ENCODE data around the gene C17orf58. TPM values are rescaled to one million over a fixed set of nuclear protein-coding genes. Genes with fewer than 3 reads are reported as not detected.

Gene C17orf58
- total and polyA plus RNA-seq, 2 of the 8 experiments (the other 6 are each of a cell fraction or from before 2014, with no cell fraction given): 22.6 to 24.1 TPM

GRCh38 chr17:67982034-67982640 lies 14.1 kb downstream of the C17orf58 start:
- CTCF ChIA-PET (ENCODE audit: partially characterized antibody): interaction anchor here (1.2 kb wide), 1 partner anchor 42 kb away, joined by 3 read pairs; no protein-coding TSS in a partner anchor
- POLR2A ChIA-PET (ENCODE audit: partially characterized antibody): interaction anchor here (0.7 to 2.6 kb wide), 2 partner anchors 10 to 20 kb away, joined by 3 to 13 read pairs; no protein-coding TSS in a partner anchor

More at GRCh38 chr17:67982034-67982640, 14.1 kb downstream of the C17orf58 start:
- Histone ChIP-seq H3K18ac (ENCODE audit: extremely low read depth, low read length) (no peak overlapping the region), H2BK12ac (ENCODE audit: low read depth, low read length) (no peak overlapping the region), H3K9me3 (ENCODE audit: insufficient read depth in 2 of 2, low read depth in 1 of 2, low read length in 1 of 2) (no peaks in the 10 kb centered on the region), H2AFZ (ENCODE audit: low read length) (no peak overlapping the region), H3K56ac (replicated peaks; ENCODE audit: insufficient read length, low read depth, low read length) (no peak overlapping the region), H4K20me1 (replicated peaks in 1 of 2; ENCODE audit: control insufficient read depth in 1 of 2, insufficient read depth in 2 of 2, low read length in 2 of 2) (no peaks in the 10 kb centered on the region), H3K27ac (ENCODE audit: low read depth, low read length) (no peak overlapping the region), H4K8ac (ENCODE audit: extremely low read depth, insufficient read depth, low read length) (no peak overlapping the region), H3K79me2 (ENCODE audit: control insufficient read depth in 1 of 2, insufficient read depth in 2 of 2, low read length in 2 of 2) (no peaks in the 10 kb centered on the region), H3K9ac (replicated peaks in 1 of 4; ENCODE audit: extremely low read depth in 1 of 4, low read depth in 3 of 4, low read length in 3 of 4) (no peak overlapping the region), H3K4me2 (ENCODE audit: insufficient read depth in 1 of 2, low read depth in 2 of 2, low read length in 2 of 2) (no peak overlapping the region), H2BK15ac (ENCODE audit: low read length) (no peak overlapping the region), H3K4me3 (ENCODE audit: extremely low read depth in 1 of 4, insufficient read depth in 2 of 4, low read depth in 3 of 4, low read length in 4 of 4) (no peak overlapping the region), H2BK5ac (ENCODE audit: low read depth, low read length) (no peak overlapping the region), H4K91ac (replicated peaks; ENCODE audit: insufficient read length, low read length) (no peak overlapping the region), H3K36me3 (ENCODE audit: control insufficient read depth in 2 of 4, insufficient read depth in 4 of 4, low read length in 3 of 4) (peaks cover 0 to 2% (median under 1%) of the 10 kb centered on the region in 4 experiments; a peak in 3 of 8 replicates), H3K4ac (replicated peaks; ENCODE audit: insufficient read length, low read depth, low read length) (no peak overlapping the region), H2BK20ac (ENCODE audit: low read length) (no peak overlapping the region), H3K79me1 (ENCODE audit: low read depth, low read length) (no peaks in the 10 kb centered on the region), H2AK5ac (ENCODE audit: low read depth, low read length) (no peak overlapping the region), H4K5ac (ENCODE audit: insufficient read length, low read depth, low read length) (no peak overlapping the region), H3K27me3 (replicated peaks in 1 of 4; ENCODE audit: control insufficient read depth in 3 of 4, extremely low read depth in 1 of 4, insufficient read depth in 3 of 4, low read length in 3 of 4) (no peaks in the 10 kb centered on the region), H3K4me1 (replicated peaks in 1 of 4; ENCODE audit: control insufficient read depth in 3 of 4, insufficient read depth in 4 of 4, low read length in 3 of 4) (no peaks in the 10 kb centered on the region), H3K23ac (ENCODE audit: insufficient read length) (no peak overlapping the region), H2BK120ac (replicated peaks; ENCODE audit: low read depth, low read length) (no peak overlapping the region), H3K23me2 (ENCODE audit: low read depth, low read length) (no peaks in the 10 kb centered on the region), H3K14ac (ENCODE audit: insufficient read length) (no peak overlapping the region)
- TF ChIP-seq KDM1A (IDR thresholded peaks at IDR 0.05; ENCODE audit: borderline replicate concordance, low read length) (no peak), BCL11A (IDR thresholded peaks at IDR 0.05; ENCODE audit: low read depth in 2 of 2, low read length in 2 of 2) (no peak), YY1 (IDR thresholded peaks at IDR 0.05; ENCODE audit: low read depth, low read length) (no peak), CHD2 (IDR thresholded peaks at IDR 0.05; ENCODE audit: low read length) (no peak), RBBP5 (IDR thresholded peaks at IDR 0.05; ENCODE audit: borderline replicate concordance, low read depth, low read length) (no peak), ZNF274 (IDR thresholded peaks at IDR 0.05; ENCODE audit: borderline replicate concordance, extremely low read depth, low read length) (no peak), SP1 (IDR thresholded peaks at IDR 0.05; ENCODE audit: low read depth, low read length) (no peak), POLR2A (IDR thresholded peaks at IDR 0.05; ENCODE audit: control extremely low read depth in 1 of 2, low read depth in 2 of 2, low read length in 2 of 2) (no peak), JUND (IDR thresholded peaks at IDR 0.05; ENCODE audit: low read length) (no peak)
- TF ChIP-seq, protein P1, sequence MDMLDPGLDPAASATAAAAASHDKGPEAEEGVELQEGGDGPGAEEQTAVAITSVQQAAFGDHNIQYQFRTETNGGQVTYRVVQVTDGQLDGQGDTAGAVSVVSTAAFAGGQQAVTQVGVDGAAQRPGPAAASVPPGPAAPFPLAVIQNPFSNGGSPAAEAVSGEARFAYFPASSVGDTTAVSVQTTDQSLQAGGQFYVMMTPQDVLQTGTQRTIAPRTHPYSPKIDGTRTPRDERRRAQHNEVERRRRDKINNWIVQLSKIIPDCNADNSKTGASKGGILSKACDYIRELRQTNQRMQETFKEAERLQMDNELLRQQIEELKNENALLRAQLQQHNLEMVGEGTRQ (IDR thresholded peaks at IDR 0.05; ENCODE audit: low read length): no peak
- no peak for FAIRE-seq
- 92% methylated on average over 9 of the region's 9 CpGs; no CpG with 5 or more reads in 1 of the 2 experiments for WGBS, 2 experiments (ENCODE audit: extremely low coverage in 1 of 2, insufficient coverage in 1 of 2, insufficient read length in 1 of 2, insufficient replicate concordance in 2 of 2, low coverage in 1 of 2, low lambda C conversion rate in 2 of 2, missing lambda C conversion rate in 1 of 2)
- no peak for DNase-seq (ENCODE audit: low read depth in 1 of 2, low spot score in 2 of 2)

Measured in H1 (cell line).